Cardiac muscle cell (in vitro differentiated cells and primary cell): ENCODE data around the gene AK5. TPM values are rescaled to one million over a fixed set of nuclear protein-coding genes. Genes with fewer than 3 reads are reported as not detected.

ENCODE experiments used
- DNase-seq, 2 donors: peaks; one replicate each; pipeline versions ENCODE4 v3.0.0 to v3.0.0-alpha.2; 2010 to 2017; ENCODE audit warnings: low read depth in 1 of 2, low spot score in 1 of 2
- H3K27ac ChIP-seq: fragments of 200-600 bp; sonication (generic); 2 replicates; pipeline ENCODE4 v1.5.1; 2016
- H3K27me3 ChIP-seq: fragments of 200-600 bp; sonication (generic); 2 replicates; pipeline ENCODE4 v1.6.0; 2016; ENCODE audit warnings: control low read depth
- H3K36me3 ChIP-seq: fragments of 200-600 bp; sonication (generic); 2 replicates; pipeline ENCODE4 v1.5.1; 2016; ENCODE audit warnings: control low read depth
- H3K4me1 ChIP-seq: fragments of 200-600 bp; sonication (generic); 2 replicates; pipeline ENCODE4 v1.8.1; 2017; ENCODE audit warnings: low read depth, mild to moderate bottlenecking, mixed run types
- H3K4me3 ChIP-seq: fragments of 200-600 bp; sonication (generic); 2 replicates; pipeline ENCODE4 v1.5.1; 2016; ENCODE audit warnings: mild to moderate bottlenecking
- H3K9me3 ChIP-seq: fragments of 200-600 bp; sonication (generic); 2 replicates; pipeline ENCODE4 v1.5.1; 2017; ENCODE audit warnings: low read depth, mild to moderate bottlenecking, control low read depth
- polyA plus RNA-seq: library from polyadenylated mRNA; unstranded; fragments of >200 nt; fragmentation: Nextera tagmentation; extraction: Ambion mirVana; gene quantifications from 2 replicates; pipeline ENCODE4 v1.2.1, GENCODE V29; 2016
- total RNA-seq: library from RNA; depleted of rRNA; stranded (reverse); fragments of >200 nt; gene quantifications from 2 replicates; pipeline ENCODE4 v1.2.3, GENCODE V29; 2016
- TF ChIP-seq, protein P1 (sequence below): IDR thresholded peaks from 2 replicates; pipeline ENCODE4 v1.5.1; 2012; ENCODE audit warnings: low read depth, mild to moderate bottlenecking, low read length

Gene AK5
- total and polyA plus RNA-seq, 2 experiments from 2014 or later, result 0.69 to 0.97 TPM

DNA sequence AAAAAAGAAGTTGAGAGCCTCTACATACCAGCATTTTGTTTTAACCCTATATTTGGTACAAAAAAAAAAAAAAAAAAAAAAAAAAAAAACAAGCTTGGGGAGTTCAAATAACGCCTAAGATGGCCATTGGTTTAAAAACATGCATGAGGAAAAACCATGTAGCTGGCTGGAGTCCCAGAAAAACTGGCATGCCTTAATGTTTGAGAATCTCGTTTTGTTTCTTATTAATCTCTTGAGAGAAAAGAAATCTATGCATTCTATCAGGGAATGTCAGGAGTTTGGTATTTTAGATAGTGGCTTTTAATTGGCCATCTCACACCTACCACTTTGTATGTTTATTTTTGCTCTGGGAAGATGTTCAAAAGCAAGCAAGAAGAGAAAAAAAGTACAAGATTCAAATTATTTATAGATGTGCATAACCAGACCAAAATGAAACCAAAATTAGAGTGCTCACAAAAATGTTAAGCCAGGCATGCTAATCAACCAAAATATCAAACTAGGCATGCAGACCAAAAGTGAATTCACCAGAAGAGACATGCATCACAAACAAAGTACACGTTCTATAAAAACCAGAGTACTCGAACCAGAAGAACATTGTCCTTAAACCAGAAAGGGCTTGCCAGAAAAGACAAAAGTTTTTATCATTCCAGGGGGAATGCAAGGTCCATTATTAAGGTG lies 156.6 kb downstream of the AK5 start:
- Histone ChIP-seq H3K9me3 (no peaks in the 10 kb centered on the region), H3K4me1 (no peaks in the 10 kb centered on the region), H3K27ac (no peak overlapping the region), H3K27me3 (no peaks in the 10 kb centered on the region), H3K36me3 (no peaks in the 10 kb centered on the region), H3K4me3 (no peak overlapping the region)
- DNase-seq, result peak in 1 of 2 donors; percentile 89
- TF ChIP-seq, protein P1, sequence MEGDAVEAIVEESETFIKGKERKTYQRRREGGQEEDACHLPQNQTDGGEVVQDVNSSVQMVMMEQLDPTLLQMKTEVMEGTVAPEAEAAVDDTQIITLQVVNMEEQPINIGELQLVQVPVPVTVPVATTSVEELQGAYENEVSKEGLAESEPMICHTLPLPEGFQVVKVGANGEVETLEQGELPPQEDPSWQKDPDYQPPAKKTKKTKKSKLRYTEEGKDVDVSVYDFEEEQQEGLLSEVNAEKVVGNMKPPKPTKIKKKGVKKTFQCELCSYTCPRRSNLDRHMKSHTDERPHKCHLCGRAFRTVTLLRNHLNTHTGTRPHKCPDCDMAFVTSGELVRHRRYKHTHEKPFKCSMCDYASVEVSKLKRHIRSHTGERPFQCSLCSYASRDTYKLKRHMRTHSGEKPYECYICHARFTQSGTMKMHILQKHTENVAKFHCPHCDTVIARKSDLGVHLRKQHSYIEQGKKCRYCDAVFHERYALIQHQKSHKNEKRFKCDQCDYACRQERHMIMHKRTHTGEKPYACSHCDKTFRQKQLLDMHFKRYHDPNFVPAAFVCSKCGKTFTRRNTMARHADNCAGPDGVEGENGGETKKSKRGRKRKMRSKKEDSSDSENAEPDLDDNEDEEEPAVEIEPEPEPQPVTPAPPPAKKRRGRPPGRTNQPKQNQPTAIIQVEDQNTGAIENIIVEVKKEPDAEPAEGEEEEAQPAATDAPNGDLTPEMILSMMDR, result no peak

DNA sequence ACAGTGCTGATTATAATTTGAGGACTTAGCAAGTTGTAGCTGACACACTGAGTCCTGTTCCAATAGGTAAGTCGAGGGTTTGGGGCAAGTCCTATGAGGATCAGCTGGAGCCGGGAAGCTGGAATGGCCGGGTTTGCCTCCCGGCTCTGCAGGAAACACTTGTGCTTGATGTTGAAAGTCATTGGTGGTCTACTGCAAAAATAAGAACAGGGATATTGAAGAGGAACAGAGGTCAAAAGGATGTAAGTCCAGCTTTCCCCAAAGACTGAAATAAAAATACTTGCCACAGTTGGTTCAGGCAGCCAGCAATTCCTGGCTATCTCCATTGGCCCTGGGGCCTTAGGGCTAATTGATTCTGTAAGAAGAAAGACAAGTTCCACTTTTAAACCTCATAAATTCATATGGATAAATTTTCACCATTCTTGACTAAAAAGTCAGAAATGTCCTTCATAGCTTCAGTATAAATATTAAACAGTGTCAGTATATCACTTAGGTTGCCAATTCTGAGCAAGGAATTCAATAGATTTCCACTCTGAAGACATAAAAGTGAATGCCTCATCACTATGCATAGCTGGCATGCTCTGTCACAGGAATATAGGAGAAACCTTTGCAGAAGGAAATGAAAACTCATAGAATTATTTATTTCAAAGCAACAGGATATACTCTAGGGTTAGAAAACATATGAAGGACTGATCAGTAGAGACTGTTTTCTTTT lies 165.2 kb downstream of the AK5 start:
- TF ChIP-seq, protein P1, result no peak
- Histone ChIP-seq H3K27me3 (no peaks in the 10 kb centered on the region), H3K4me3 (no peak overlapping the region), H3K27ac (no peak overlapping the region), H3K4me1 (no peaks in the 10 kb centered on the region), H3K9me3 (no peaks in the 10 kb centered on the region), H3K36me3 (no peaks in the 10 kb centered on the region)
- DNase-seq, result no peak

DNA sequence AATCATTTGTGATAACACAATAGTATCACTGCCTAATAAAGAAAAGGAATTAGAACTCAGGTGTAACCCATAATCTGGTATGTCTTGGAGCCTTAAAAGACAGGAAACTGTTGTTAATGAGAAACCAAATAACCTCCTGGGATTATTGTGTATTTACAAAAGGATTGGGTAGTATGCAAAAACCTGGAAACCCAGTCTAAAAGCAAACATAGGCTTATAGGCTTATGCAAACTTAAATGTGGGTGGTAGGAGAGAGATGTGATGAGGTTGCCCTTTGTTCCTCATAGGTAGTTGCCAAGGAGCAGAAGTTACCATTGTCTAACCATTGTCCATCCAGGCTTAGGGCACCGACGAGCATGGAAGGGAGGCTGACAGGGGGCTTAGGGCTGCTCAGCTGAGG lies 165.8 kb downstream of the AK5 start:
- no peaks in the 10 kb centered on the region for H3K36me3 ChIP-seq
- no peak for DNase-seq

DNA sequence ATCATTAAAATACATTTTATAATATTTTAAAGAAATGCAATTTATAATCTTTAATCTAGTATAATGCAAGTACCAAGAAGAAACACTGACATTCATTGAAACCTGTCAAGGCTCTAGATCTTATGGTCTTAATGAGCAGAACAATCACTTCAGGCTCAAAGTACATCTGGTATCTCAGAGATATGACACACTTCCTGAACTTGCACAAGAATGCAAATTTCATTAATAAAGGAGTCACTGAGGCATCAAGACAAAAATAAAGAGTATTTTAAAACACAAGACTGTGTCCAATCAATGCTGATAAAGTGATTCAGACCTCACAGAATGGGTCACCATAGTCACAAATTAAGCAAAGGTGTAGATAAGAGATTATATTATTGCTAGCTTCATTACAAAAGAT lies 178.1 kb downstream of the AK5 start:
- no peaks in the 10 kb centered on the region for H3K36me3 ChIP-seq
- H3K4me1 ChIP-seq, result no peaks in the 10 kb centered on the region
- TF ChIP-seq, protein P1, result no peak
- no peaks in the 10 kb centered on the region for H3K27me3 ChIP-seq
- peak in 1 of 2 donors; percentile 45 for DNase-seq
- no peaks in the 10 kb centered on the region for H3K9me3 ChIP-seq
- no peak overlapping the region for H3K27ac ChIP-seq
- no peak overlapping the region for H3K4me3 ChIP-seq

More for the DNA sequence above, 165.8 kb downstream of the AK5 start:
- no peaks in the 10 kb centered on the region for H3K27me3 ChIP-seq
- no peak overlapping the region for H3K4me3 ChIP-seq
- no peaks in the 10 kb centered on the region for H3K4me1 ChIP-seq
- H3K9me3 ChIP-seq, result no peaks in the 10 kb centered on the region
- H3K27ac ChIP-seq, result no peak overlapping the region
- TF ChIP-seq, protein P1, result no peak

DNA sequence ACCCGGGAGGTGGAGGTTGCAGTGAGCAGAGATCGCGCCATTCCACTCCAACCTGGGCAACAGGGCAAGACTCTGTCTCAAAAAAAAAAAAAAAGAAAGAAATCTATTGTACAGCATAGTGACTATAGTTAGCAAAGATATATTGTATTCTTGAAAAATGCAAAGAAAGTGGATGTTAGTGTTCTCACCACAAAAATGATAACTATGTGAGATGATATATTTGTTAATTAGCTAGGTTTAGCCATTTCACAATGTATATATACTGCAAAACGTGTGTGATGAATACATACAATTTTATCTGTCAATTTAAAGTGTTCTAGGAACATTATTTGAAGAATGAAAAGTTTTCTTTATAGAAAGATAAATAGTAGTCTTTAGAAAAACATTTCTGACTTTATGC lies 179.9 kb downstream of the AK5 start:
- Histone ChIP-seq H3K4me1 (no peaks in the 10 kb centered on the region), H3K27me3 (no peaks in the 10 kb centered on the region), H3K9me3 (no peaks in the 10 kb centered on the region), H3K4me3 (no peak overlapping the region), H3K36me3 (no peaks in the 10 kb centered on the region), H3K27ac (no peak overlapping the region)
- TF ChIP-seq, protein P1, result no peak
- no peak for DNase-seq
